Measurements from ENCODE around the gene GNG12. TPM values are rescaled to one million over a fixed set of nuclear protein-coding genes. Genes with fewer than 3 reads are reported as not detected.

The GNG12 gene
- total RNA-seq, 2 donors from 2014 or later, result 29.1 to 45.4 TPM

- H3K36me3 ChIP-seq, result no peaks in the 10 kb centered on the region
- H3K4me3 ChIP-seq, result no peak overlapping the region
- TF ChIP-seq CTCF (IDR thresholded peaks at IDR 0.05), result no peak
- no peaks in the 10 kb centered on the region for H3K4me1 ChIP-seq
- H3K9me3 ChIP-seq, result no peaks in the 10 kb centered on the region
- DNase-seq (ENCODE audit: low spot score), result no peak
- no peaks in the 10 kb centered on the region for H3K27me3 ChIP-seq
- H3K27ac ChIP-seq, result no peak overlapping the region
Observed at GRCh38 chr1:67874501-67875111, 41.3 kb upstream of the GNG12 start.

GRCh38 chr1:67869233-67869632, 36.0 kb upstream of the GNG12 start:
- H3K4me3 ChIP-seq, result no peak overlapping the region
- no peak for TF ChIP-seq CTCF (IDR thresholded peaks at IDR 0.05)
- no peaks in the 10 kb centered on the region for H3K4me1 ChIP-seq
- no peaks in the 10 kb centered on the region for H3K9me3 ChIP-seq
- H3K36me3 ChIP-seq, result no peaks in the 10 kb centered on the region
- no peak for DNase-seq (ENCODE audit: low spot score)
- H3K27ac ChIP-seq, result no peak overlapping the region
- H3K27me3 ChIP-seq, result no peaks in the 10 kb centered on the region

- no peak overlapping the region for H3K4me3 ChIP-seq
- no peak overlapping the region for H3K27ac ChIP-seq
- H3K36me3 ChIP-seq, result no peaks in the 10 kb centered on the region
- H3K27me3 ChIP-seq, result no peaks in the 10 kb centered on the region
- H3K4me1 ChIP-seq, result peaks cover 0 to 10% of the 10 kb centered on the region in 2 donors
- no peak for TF ChIP-seq CTCF (IDR thresholded peaks at IDR 0.05)
- no peak for DNase-seq (ENCODE audit: low spot score)
- H3K9me3 ChIP-seq, result no peaks in the 10 kb centered on the region
Observed at GRCh38 chr1:67863637-67864036, 30.4 kb upstream of the GNG12 start.

GRCh38 chr1:67862685-67863084, 29.4 kb upstream of the GNG12 start:
- no peak for TF ChIP-seq CTCF (IDR thresholded peaks at IDR 0.05)
- no peaks in the 10 kb centered on the region for H3K36me3 ChIP-seq
- no peaks in the 10 kb centered on the region for H3K27me3 ChIP-seq
- DNase-seq (ENCODE audit: low spot score), result no peak
- no peak overlapping the region for H3K4me3 ChIP-seq
- H3K27ac ChIP-seq, result no peak overlapping the region
- H3K4me1 ChIP-seq, result peaks cover 0 to 10% of the 10 kb centered on the region in 2 donors
- H3K9me3 ChIP-seq, result no peaks in the 10 kb centered on the region

- Histone ChIP-seq H3K27me3 (no peaks in the 10 kb centered on the region), H3K4me1 (peaks cover 0 to 10% of the 10 kb centered on the region in 2 donors), H3K27ac (no peak overlapping the region), H3K9me3 (no peaks in the 10 kb centered on the region), H3K36me3 (no peaks in the 10 kb centered on the region), H3K4me3 (no peak overlapping the region)
- no peak for DNase-seq (ENCODE audit: low spot score)
- TF ChIP-seq CTCF (IDR thresholded peaks at IDR 0.05), result no peak
Observed at GRCh38 chr1:67861856-67862516, 28.7 kb upstream of the GNG12 start.

Data from right atrium auricular region (tissue), 2 donors.